Stimulated activated CD4-positive, alpha-beta T cell treated with anti-CD3 and anti-CD28 coated beads, Interleukin-4, amount 100 ng/mL, for 4 hours (primary cell): ENCODE measurements around the gene SMIM27.
A peak's percentile ranks its signal among the peaks of the same experiment; 100 is the strongest.
"Not testable (repeated sequence)": the region's sequence is repeated elsewhere in the genome, so short reads cannot be mapped to it uniquely, and the experiment has no call there.

ENCODE experiments used
- DNase-seq, 2 experiments: peaks; one replicate each; pipeline ENCODE4 v3.0.0-alpha.2; 2020

SMIM27 gene, protein sequence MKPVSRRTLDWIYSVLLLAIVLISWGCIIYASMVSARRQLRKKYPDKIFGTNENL

DNA sequence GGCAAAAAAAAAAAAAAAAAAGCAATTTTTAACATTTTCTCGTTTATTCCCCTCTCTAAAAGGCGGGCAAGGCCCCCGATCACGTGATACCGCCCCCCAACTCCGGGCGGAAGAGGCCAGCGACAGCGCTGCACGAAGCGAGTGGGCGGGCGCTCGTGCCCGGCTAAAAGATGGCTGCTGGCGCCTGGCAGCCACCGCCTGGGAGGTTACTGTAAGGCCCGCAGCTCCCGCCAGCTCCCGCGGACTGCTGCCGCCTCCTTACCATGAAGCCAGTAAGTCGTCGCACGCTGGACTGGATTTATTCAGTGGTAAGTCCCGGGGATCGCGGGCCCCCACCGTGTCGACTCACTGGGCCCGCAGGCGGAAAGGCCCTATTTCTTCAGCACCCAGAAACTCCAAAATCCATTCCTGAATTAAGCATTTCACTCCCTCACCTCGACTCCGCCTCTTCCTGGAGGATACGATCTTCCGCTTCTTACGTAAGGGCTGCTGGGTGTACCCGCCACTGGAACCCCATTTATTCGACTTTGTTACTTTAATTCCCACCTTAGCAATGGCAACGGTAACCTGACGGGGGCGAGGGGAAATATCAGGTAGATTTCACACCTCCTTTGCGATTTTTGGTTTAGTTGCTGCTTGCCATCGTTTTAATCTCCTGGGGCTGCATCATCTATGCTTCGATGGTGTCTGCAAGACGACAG, at the start of gene SMIM27, which contains the start of gene TOPORS:
Gene SMIM27, plus strand, starts transcription at position 156 of the 701 bp plus-strand sequence. Its CDS starts 108 bp downstream, at position 264.
Gene TOPORS, minus strand, starts transcription at position 415 of the 701 bp plus-strand sequence. Its CDS starts 150 bp downstream, at position 265.
- peak; percentile 89 to 90 for DNase-seq

DNA sequence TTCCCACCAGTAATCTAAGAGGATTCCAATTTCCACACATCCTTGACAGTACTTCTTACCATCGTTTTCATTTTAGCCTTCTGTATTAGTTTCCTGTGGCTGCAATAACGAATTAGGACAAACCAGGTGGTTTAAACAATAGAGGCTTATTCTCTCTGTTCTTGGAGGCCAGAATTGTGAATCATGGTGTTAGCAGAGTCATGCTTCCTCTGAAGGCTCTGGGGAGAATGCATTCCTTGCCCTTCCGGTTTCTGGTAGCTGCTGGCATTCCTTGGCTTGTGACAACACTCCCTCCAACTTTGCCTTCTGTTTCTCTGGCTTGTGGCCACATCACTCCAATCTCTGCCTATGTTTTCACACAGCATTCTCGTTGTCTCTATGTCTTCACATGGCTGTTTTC, 49.7 kb upstream of the SMIM27 start:
- DNase-seq = no peak

DNA sequence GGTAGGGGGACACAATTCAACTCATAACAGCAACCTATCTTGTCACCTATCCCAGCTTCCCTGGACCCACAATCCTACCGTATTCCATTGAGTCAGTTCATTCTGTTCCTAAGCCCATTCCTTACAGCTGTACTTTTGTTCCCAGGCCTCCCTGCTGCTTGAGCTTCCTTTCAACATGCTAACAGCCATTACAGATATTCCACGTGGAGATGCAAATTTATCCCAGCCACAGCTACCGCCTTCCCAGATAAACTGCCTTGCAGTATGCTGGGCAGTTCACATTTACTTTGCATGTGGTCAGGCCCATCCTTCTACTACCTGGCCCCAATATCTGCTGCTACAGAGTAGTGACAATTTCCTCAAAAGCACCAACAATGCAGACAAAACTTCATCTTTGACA, 49.1 kb upstream of the SMIM27 start:
- DNase-seq = no peak

DNA sequence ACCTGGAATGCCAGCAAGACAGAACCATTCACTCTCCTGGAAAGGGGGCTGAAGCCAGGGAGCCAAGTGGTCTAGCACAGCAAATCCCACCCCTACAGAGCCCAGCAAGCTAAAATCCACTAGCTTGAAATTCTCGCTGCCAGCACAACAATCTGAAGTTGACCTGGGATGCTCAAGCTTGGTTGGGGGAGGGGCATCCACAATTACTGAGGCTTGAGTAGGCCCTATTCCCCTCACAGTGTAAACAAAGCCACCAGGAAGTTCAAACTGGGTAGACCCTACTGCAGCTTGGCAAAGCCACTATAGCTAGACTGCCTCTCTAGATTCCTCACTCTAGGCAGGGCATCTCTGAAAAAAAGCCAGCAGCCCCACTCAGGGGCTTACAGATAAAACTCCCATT, 43.4 kb upstream of the SMIM27 start:
- DNase-seq = no peak

DNA sequence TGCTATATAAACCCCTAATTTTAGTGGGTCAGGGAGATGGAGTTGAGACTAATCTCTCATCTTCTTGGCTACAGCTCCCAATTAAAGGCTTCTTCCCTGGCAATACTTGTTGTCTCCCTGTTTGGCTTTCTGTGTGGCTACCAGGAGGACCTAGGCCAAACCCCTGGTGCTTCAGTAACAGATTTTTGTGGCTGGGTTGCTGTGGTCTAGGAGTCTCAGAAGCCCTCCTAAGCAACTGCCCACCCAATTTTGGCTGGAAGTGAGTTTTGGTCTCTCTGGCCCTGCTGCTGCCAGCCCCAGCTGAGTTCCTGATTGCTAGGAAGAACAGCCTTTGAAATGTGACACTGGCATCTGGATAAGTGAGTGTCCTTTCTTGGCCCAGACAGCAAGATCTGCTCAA, 35.9 kb upstream of the SMIM27 start:
- DNase-seq = no peak

DNA sequence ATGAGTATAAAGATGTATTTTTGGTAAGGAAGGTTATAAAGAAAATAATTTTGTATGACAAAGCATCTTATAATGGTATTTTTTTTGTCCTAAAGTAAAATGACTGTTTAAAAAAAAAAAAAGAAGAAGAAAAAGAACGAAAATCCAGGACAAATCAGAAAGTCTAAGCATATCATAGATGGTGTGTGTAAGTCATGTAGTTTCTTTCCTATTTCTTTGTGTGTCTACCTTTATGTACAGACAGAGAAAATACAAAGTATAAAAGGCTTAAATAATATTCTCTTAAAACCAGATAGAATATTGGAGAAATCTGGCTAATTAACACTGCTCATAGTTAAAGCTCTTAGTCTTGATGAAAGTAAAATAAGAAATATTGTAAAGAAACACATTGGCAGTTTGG, 33.9 kb upstream of the SMIM27 start:
- no peak for DNase-seq

DNA sequence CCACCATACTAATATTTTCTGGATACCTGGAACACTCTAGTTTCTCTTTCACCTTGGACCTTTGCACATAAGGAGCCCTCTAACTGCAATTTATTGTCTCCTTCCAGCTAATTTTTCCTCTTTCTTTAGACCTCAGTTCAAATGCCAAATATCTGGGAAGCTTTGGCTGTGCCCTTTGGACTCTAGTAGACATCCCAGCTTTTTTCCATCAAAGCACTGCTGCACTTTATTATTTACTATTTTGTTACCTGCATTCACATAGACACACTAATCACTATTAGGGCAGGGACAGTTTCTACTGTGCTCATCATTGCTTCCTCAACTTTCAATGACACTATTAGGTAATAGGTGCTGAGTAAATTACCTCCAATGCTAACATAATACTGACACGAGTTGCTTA, 28.2 kb upstream of the SMIM27 start:
- no peak for DNase-seq

DNA sequence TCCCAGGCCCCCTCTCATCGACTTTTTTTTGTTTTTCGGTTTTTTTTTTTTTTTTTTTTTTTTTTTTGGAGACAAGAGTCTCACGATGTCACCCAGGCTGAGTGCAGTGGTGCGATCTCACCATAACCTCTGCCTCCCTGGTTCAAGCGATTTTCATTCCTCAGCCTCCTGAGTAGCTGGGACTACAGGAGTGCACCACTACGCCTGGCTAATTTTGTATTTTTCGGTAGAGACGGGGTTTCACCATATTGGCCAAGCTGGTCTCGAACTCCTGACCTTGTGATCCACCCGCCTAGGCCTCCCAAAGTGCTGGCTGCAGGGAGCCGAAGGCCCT, 27.6 kb upstream of the SMIM27 start:
- DNase-seq = not testable (repeated sequence)

DNA sequence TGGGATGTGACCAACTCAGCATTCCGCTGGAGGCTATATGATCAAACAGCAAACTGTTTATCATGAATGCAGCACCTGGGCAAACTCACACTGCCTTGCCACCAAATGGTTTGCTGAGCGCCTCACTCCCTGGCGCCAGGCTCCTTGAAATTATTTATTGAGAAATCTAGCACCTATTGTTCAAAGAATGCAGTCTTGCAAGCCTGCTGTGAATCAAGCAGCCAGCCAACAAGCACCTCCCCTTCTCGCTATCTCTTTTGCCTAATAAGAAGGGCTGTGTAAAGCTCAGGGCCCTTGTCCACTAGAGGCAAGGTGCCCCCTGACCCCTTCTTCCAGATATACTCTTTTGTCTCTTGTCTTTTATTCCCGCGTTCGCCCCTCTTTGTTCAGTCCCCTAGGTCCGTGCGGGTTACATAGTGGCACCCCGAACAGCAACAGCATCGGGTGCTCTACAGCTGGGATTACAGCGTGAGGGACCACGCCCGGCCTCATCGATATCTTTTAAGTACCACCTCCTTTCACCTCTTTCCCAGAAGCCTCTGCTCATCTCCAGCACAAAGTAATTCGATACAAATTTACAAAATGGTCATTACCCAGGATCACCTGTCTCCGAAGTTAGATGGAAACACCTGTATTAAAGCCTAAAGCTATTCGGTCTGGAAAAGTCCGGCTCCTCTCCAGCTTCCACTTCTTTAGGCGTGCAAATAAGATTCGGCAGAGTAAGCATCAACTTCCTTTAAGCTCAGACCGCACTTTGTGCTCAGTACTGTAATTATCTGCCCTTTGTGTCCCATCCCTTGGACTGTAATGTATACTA, 27.0 kb upstream of the SMIM27 start:
- DNase-seq = no peak

DNA sequence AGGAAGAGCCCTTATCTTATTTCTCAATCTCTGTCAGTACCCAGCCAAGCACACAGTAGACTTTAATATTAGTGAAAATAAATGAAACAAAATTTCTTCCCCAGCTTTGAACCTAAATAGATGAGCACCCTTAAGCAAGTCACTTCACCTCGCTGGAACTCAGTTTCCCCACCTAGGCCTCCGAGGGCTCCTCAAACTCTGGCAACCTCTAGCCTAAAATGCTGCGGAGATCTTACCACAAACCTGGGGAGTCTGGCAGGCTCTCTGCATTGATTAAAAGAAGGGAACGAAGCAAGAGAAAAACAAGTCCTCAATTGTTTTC, 26.5 kb upstream of the SMIM27 start:
- DNase-seq = no peak

DNA sequence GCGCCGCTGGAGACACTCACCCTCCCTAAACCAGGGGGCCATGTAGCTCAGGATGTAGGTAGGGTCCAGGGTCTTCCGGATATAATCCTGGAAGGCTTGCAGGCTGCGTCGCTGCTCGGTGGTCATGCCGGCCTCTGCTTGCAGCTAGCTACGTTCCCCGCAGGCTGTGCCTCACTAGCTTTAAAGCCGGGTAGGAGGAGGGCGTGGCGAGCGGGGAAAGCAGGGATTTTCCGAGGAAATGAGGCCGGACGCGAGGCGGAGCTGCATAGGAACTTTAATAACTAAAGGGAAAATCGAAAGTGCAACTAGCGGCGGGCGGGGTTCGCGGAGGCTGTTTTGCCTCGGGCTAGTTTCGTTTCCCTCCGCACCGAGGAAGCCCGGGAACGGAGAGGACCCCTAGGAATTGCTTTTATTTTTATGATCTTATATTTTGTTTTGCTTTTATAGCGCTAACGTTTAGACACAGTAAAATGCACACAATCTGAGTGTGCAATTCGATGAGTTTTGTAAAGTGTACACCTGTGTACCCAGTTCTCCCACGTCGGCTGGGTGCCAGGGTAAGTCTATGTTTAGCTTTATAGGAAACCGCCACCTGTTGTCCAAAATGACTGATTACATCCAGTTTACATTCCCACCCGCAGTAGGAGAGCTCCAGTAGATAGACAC, 26.0 kb upstream of the SMIM27 start, which contains the start of gene RIGI:
Gene RIGI, minus strand, starts transcription at position 156 of the 666 bp plus-strand sequence. Its CDS starts 30 bp downstream, at position 126.
- peak; percentile 61 to 82 for DNase-seq

DNA sequence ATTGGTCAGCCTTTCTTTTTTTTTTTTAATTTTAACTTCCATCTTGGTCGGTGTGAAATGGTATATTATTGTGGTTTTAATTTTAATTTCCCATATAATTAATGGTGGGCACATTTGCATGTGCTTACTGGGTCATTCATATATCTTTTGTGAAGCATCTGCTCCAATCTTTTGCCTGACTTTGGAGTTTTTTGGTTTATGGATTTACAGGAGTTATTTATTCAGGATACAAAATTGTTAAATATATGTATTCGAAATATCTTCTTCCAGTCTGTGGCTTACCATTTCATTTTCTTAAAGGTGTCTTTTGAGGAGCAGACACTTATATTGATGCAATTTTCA, 25.4 kb upstream of the SMIM27 start:
- no peak for DNase-seq

DNA sequence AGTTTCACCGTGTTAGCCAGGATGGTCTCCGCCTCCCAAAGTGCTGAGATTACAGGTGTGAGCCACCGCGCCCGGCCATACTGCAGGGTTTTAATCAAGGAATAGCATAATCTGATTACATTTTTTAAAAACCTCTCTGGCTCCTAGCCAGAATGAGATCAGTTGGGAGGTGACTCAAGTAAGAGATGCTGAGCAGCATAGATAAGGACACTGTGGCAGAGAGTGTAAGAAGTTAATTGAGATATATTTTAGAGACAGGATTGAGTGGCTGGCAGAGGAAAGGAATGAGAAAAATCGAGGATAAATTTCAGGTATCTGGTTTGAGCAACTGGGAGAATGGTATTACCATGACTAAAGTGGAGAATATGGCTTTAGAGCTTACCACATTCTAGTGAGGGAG, 18.8 kb upstream of the SMIM27 start:
- no peak for DNase-seq

DNA sequence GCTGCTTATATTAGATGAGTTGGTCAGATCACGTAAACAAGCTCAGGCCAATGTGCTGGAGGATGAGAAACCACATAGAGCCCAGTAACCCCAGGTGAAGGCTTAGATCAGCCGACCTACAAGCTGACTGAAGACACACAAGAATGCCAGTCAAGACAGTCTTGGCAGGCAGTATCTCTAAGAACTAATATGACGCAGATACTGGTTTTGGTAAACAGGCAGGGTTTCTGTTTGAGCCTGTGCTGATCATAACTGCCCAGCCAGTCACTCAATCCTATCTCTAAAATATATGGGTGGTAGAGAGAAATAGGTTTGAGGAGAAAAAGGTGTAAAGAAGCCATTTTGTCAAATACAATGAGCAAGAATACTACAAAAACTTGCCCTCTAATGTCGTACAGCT, 18.3 kb upstream of the SMIM27 start:
- no peak for DNase-seq

DNA sequence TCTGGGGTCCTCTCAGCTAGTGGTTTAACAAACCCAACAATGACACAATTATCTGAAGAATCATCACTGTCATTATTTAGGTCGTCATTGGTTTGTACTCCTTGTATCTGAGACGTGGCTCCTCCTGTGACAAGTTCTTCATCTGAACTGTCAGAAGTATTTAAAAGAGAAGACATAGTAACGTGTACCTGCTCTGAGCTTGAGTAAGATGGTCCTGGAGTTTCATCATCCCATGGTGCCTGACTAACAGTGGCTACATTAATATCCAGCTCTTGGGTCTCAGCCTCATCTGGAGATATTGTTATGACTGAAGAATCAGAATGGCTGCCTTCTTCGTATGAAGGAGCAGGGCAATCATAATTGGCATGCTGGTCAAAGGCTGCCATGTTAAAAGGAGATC, 9.1 kb upstream of the SMIM27 start:
- DNase-seq = no peak

DNA sequence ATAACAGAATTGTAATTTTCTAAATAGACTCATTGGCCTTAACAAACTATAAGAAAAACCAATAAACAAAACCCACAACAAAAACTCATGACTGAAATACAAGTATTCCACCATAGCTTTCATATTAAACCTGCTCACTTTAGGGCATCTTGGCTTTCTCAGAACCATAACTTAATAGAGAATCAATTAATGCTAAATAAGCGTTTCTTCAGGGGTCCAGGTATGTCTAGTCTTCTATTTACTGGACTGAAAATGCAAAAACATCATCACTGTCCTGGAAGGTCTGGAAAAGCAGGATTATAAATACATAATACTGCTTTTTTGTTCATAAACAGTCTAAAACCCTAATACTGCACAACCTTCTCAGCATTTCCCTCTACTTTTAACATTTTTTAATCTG, 6.2 kb upstream of the SMIM27 start:
- DNase-seq = no peak

DNA sequence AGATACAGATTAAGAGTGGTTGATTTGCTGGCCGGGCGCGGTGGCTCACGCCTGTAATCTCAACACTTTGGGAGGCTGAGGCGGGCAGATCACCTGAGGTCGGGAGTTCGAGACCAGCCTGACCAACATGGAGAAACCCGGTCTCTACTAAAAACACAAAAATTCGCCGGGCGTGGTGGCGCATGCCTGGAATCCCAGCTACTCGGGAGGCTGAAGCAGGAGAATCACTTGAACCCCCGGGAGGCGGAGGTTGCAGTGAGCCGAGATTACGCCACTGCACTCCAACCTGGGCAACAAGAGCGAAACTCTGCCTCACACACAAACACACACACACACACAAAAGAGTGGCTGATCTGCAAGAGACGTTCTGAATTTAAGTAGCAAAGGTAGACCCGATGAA, 3.9 kb upstream of the SMIM27 start:
- DNase-seq = not testable (repeated sequence)

DNA sequence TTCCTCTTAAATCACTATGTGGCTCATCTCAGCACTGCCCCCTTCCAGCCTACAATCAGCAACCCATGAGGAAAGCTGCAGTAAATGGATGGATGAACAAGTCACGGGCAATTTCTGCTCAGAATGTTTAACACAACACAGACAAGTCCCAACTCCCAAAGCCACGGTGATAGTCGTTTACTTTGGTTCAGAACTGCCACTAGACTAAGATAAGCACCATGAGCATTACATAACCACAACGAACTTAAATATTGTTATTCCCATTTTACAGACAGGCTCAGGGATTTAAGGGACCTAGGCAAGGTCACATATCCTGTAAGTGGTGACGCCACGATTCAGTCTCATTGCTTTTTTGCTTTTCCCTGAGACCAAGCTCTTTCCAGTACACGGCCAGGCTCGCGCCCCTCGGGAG, 2.0 kb upstream of the SMIM27 start:
- no peak for DNase-seq

DNA sequence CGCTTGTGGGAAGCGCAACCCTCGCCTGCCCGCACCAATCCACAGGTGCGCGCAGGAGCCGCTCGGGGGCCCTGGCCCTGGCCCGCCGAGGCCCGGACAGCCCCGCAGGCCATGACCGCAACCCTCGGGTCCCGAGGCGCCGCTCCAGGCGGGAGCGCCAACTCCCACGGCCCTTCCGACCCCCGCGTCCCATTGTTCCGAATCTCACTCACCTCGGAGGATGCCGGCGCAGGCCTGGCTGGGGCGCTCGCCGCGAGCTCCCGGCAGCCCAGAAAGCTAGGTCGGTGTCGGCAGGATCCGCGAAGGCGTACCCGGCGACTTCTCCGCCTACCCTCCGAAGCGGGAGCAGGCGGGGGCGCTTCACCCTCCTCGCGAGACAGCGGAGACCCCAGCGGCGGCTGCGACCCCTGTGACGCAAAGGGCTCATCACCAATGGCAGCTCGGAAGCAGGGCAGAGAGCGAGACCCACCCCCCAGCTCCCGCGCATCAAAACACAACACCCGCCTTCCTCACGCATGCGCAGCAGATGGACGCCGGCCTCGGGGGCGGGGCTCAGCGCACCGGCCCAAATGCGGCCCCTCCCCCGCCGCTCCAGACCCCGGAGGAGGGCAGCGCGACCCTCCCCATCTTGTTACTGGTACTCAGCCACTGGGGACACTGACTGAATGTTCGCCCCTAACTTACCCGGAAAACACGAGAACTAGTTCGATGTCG, 1.4 kb upstream of the SMIM27 start:
- DNase-seq = peak; percentile 89 to 94

DNA sequence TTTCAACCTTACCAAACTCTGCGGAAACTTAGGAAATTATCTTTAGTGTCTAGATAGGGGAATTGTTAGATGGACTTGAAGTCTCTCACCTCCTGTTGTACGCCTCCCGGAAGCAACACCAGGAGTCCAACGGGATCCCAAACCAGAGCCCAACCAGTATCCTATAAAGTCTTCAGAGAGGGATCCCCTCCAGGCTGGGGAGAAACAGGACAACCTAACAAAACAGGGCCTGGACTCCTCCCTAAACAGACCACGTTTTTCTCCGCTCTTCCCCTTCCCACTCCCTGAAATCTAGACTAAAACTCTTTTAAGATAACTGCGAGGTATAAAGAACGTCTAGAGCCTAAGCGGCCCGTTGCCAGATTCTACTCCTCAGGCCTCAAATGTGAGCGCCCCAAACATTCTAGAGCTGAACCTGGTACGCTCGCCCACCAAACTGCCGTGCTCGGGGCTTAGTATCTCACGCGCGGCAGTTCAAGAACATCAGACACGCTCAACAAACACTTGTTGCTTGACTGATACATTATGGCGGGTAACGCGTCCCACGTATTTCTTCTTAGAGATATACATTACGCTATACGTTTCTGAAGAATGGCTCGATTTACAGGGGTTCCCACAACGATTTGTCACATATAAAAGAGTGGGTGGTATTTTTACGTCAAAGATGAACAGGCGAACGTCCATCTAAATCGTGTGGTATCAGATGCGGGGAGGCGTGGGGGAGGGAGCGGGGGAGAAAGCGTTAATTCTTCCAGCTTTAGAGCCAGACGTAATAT, 663 bp upstream of the SMIM27 start:
- peak; percentile 41 to 50 for DNase-seq

DNA sequence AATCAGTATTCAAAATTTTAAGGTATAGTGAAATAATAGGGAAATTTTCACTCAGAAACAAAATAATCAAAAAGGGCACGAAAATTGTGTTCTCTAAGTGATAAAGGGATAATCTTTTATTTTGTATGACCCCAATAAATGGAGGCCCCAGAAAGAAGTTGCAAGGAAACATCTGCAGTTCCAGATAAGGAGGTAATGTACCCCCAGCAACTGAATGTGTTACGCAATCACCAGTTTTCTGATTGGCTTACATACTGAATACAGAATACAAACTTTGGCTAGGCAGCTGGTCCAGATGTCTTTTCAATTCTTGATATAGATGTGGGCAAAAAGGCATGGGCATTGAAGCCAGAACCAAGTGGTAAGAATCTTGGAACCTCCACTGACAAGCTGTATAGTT, 2.0 kb downstream of the SMIM27 start:
- DNase-seq = no peak

DNA sequence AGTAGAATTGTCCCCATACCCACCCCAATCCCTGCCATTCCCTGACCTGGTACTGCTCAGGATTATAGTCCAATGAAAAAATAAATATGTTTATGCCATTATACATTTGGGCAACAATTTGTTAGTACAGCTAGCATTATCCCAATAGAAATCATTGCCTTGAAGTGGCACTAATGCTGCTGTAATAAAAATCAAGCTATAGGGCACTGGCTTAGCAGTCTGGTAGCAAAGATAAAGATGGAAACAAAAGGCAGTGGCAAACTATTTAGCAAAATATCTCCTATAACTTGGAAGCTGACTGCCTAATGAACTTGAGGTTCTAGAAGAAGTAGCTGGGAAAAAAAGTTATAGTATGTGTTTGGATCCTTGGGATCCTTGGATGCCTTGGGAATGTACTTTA, 2.5 kb downstream of the SMIM27 start:
- no peak for DNase-seq
